HepG2 (cell line): ENCODE results near the gene FAAP100. TPM values are rescaled to one million over a fixed set of nuclear protein-coding genes. Genes with fewer than 3 reads are reported as not detected.
A peak's percentile ranks its signal among the peaks of the same experiment; 100 is the strongest.

Experiments
- CCAR2 ChIP-seq: fragments of 200-400 bp; formaldehyde crosslinking; optimal IDR thresholded peaks from 2 replicates; pipeline ENCODE3; 2018; ENCODE audit warnings: low read depth, mild to moderate bottlenecking, low read length, moderate library complexity
- CHCHD3 ChIP-seq: sonication (generic); formaldehyde crosslinking; IDR thresholded peaks from 2 replicates; pipeline ENCODE4 v1.8.0; 2022; ENCODE audit warnings: mild to moderate bottlenecking, missing genetic modification reagents, moderate library complexity
- CREBL2 ChIP-seq: sonication (generic); formaldehyde crosslinking; IDR thresholded peaks from 2 replicates; pipeline ENCODE4 v1.8.1; 2023; ENCODE audit warnings: missing genetic modification reagents, mild to moderate bottlenecking, borderline replicate concordance
- GTF3A ChIP-seq: sonication (generic); formaldehyde crosslinking; conservative IDR thresholded peaks from 2 replicates; pipeline ENCODE4 v1.4.0; 2020; ENCODE audit warnings: mild to moderate bottlenecking, missing genetic modification reagents
- HOXD1 ChIP-seq: sonication (generic); formaldehyde crosslinking; IDR thresholded peaks from 2 replicates; pipeline ENCODE4 v1.5.0; 2020; ENCODE audit warnings: missing genetic modification reagents
- JUN ChIP-seq: sonication (generic); formaldehyde crosslinking; IDR thresholded peaks from 2 replicates; pipeline ENCODE4 v1.4.0; 2020; ENCODE audit warnings: mild to moderate bottlenecking, missing genetic modification reagents
- KDM5B ChIP-seq: sonication (generic); formaldehyde crosslinking; IDR thresholded peaks from 2 replicates; pipeline ENCODE4 v1.4.0; 2020; ENCODE audit warnings: missing genetic modification reagents, mild to moderate bottlenecking, borderline replicate concordance
- MIXL1 ChIP-seq: IDR thresholded peaks from 2 replicates; pipeline ENCODE4 v1.6.1; 2016
- NR2F2 ChIP-seq: IDR thresholded peaks from 2 replicates; pipeline ENCODE4 v1.6.1; 2012; ENCODE audit warnings: low read depth, inconsistent platforms, borderline replicate concordance
- POLR2G ChIP-seq: fragments of 200-400 bp; formaldehyde crosslinking; IDR thresholded peaks from 2 replicates; pipeline ENCODE4 v1.6.1; 2018; ENCODE audit warnings: mild to moderate bottlenecking, low read depth, low read length, moderate library complexity
- RFX1 ChIP-seq: fragments of 450-650 bp; IDR thresholded peaks from 2 replicates; pipeline ENCODE4 v1.6.1; 2017
- SCMH1 ChIP-seq: sonication (generic); formaldehyde crosslinking; IDR thresholded peaks from 2 replicates; pipeline ENCODE4 v1.9.0; 2021; ENCODE audit warnings: missing genetic modification reagents, mild to moderate bottlenecking, borderline replicate concordance
- TARDBP ChIP-seq: sonication (generic); formaldehyde crosslinking; IDR thresholded peaks from 2 replicates; pipeline ENCODE4 v1.8.0; 2022; ENCODE audit warnings: mild to moderate bottlenecking, missing genetic modification reagents
- ZBTB49 ChIP-seq: sonication (generic); formaldehyde crosslinking; IDR thresholded peaks from 2 replicates; pipeline ENCODE4 v1.4.0; 2020; ENCODE audit warnings: missing genetic modification reagents, borderline replicate concordance
- ZC3H13 ChIP-seq: sonication (generic); formaldehyde crosslinking; IDR thresholded peaks from 2 replicates; pipeline ENCODE4 v1.8.1; 2023; ENCODE audit warnings: mild to moderate bottlenecking, missing genetic modification reagents, moderate library complexity
- ZNF121 ChIP-seq: sonication (generic); formaldehyde crosslinking; IDR thresholded peaks from 2 replicates; pipeline ENCODE4 v1.5.0; 2020; ENCODE audit warnings: mild to moderate bottlenecking, missing genetic modification reagents
- ZNF136 ChIP-seq: sonication (generic); formaldehyde crosslinking; IDR thresholded peaks from 2 replicates; pipeline ENCODE4 v1.8.1; 2022; ENCODE audit warnings: low read depth, mild to moderate bottlenecking, moderate library complexity, missing genetic modification reagents
- ZNF17 ChIP-seq: sonication (generic); formaldehyde crosslinking; IDR thresholded peaks from 2 replicates; pipeline ENCODE4 v1.5.0; 2020; ENCODE audit warnings: mild to moderate bottlenecking, missing genetic modification reagents
- ZNF263 ChIP-seq: sonication (generic); formaldehyde crosslinking; IDR thresholded peaks from 2 replicates; pipeline ENCODE4 v1.4.0; 2020; ENCODE audit warnings: missing genetic modification reagents
- ZNF282 ChIP-seq: fragments of 450-650 bp; IDR thresholded peaks from 2 replicates; pipeline ENCODE4 v1.6.1; 2018; ENCODE audit not compliant: partially characterized antibody
- ZNF44 ChIP-seq: sonication (generic); formaldehyde crosslinking; IDR thresholded peaks from 2 replicates; pipeline ENCODE4 v1.5.1; 2020; ENCODE audit warnings: mild to moderate bottlenecking, missing genetic modification reagents
- ZNF460 ChIP-seq: sonication (generic); formaldehyde crosslinking; IDR thresholded peaks from 2 replicates; pipeline ENCODE4 v1.5.1; 2020; ENCODE audit warnings: missing genetic modification reagents, mild to moderate bottlenecking, borderline replicate concordance
- ZNF746 ChIP-seq: sonication (generic); formaldehyde crosslinking; IDR thresholded peaks from 2 replicates; pipeline ENCODE4 v1.8.0; 2022; ENCODE audit warnings: mild to moderate bottlenecking, missing genetic modification reagents
- ZNF768 ChIP-seq: sonication (generic); formaldehyde crosslinking; IDR thresholded peaks from 2 replicates; pipeline ENCODE4 v1.4.0; 2020; ENCODE audit warnings: missing genetic modification reagents
- ZNF878 ChIP-seq: sonication (generic); formaldehyde crosslinking; IDR thresholded peaks from 2 replicates; pipeline ENCODE4 v1.8.1; 2023; ENCODE audit warnings: mild to moderate bottlenecking, missing genetic modification reagents, moderate library complexity
- polyA plus RNA-seq, 8 experiments: library from polyadenylated mRNA; depleted of rRNA in 3 of 8; stranded (reverse) in 7 of 8; unstranded in 1 of 8; fragments of >200 nt; fragmentation: Illumina TruSeq in 4 of 8; extraction: Trizol in 4 of 8; gene quantifications; 2 replicates each; pipeline versions ENCODE4 v1.2.1 to v1.2.3, GENCODE V29; 2011 to 2016; ENCODE audit warnings: low read depth in 4 of 8, missing spikeins in 1 of 8, mixed read lengths in 1 of 8; ENCODE audit not compliant: insufficient read depth in 1 of 8
- total RNA-seq, 5 experiments: library from RNA; depleted of rRNA; stranded (reverse); fragments of >200 nt; fragmentation: Illumina TruSeq; extraction: Trizol; gene quantifications; 2 replicates each; pipeline ENCODE4 v1.2.3, GENCODE V29; 2016; ENCODE audit warnings: low read depth in 1 of 5
- TF ChIP-seq, protein P1 (sequence below): sonication (generic); formaldehyde crosslinking; IDR thresholded peaks from 2 replicates; pipeline ENCODE4 v1.5.1; 2020; ENCODE audit warnings: missing genetic modification reagents, mild to moderate bottlenecking, borderline replicate concordance
- TF ChIP-seq, protein P2 (sequence below): IDR thresholded peaks from 2 replicates; pipeline ENCODE4 v1.6.1; 2012; ENCODE audit warnings: low read depth, low read length, improper control_type of control experiment

Gene FAAP100
- total and polyA plus RNA-seq, 2 of the 13 experiments (the other 11 are each of a cell fraction or from before 2014, with no cell fraction given): 7.6 to 20.8 TPM

DNA sequence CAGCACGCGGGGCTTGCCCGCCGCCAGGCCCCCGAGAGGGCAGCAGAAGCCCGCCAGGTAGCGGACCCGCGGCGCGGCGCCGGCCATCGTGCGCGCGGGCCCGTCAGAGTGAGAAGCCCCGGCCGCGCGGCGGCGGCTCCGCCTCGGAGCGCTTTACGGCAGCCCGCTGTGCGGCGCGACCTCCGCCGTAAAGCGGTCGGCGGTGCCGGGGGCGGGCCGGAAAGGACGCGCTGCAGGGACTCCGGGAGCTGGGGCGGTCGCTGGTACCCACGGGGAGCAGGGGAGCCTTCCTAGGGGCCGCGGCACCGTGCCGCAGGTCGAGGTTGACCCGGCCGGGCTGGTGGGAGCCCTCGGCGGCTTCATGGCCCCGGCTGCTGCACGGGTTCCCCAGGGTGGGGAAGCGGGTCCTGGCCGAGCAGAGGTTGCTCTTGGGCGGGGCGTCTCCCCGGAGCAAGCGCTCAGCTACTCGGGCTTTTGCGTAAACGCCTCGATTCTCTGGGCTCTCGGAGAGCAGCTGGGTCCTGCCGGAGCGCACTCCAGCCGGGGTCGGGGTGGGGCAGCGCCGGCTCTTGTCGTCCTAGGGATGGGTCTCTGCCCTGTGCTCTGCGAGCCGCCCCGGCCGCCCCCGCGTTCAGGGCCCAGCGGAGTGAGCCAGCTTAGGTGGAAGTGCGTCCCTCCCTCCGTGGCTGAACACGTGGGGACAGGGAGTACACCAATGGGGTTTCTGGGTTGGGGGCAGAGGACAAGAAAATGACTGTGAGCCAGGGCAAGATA, at the start of gene FAAP100 (continued):
- TF ChIP-seq ZNF121 (CRISPR knock-in tag) (peak; percentile 8; the same call in 1 of the 2 replicates), ZNF44 (CRISPR knock-in tag) (no peak; the same call in 1 of the 2 replicates), CREBL2 (CRISPR knock-in tag) (no peak), ZNF746 (CRISPR knock-in tag) (no peak; the same call in none of the 2 replicates), ZBTB49 (CRISPR knock-in tag) (no peak; the same call in 1 of the 2 replicates), CHCHD3 (no peak), ZNF136 (CRISPR knock-in tag) (0 out of 2 replicates have a peak, but pooled peaks have one; percentile 42), GTF3A (CRISPR knock-in tag) (no peak), JUN (no peak), ZNF282 (no peak), RFX1 (no peak), HOXD1 (CRISPR knock-in tag) (peak; percentile 32; the same call in 1 of the 2 replicates), NR2F2 (peak; percentile 37; the same call in 1 of the 2 replicates), TARDBP (CRISPR knock-in tag) (peak; percentile 57; the same call in 1 of the 2 replicates), MIXL1 (CRISPR knock-in tag) (no peak), POLR2G (peak; percentile 78), KDM5B (CRISPR knock-in tag) (no peak; the same call in 1 of the 2 replicates), ZC3H13 (CRISPR knock-in tag) (0 out of 2 replicates have a peak, but pooled peaks have one; percentile 49), SCMH1 (no peak), CCAR2 (no peak), ZNF17 (CRISPR knock-in tag) (no peak), ZNF768 (CRISPR knock-in tag) (peak; percentile 46; the same call in 1 of the 2 replicates), ZNF460 (CRISPR knock-in tag) (no peak), ZNF263 (no peak), ZNF878 (CRISPR knock-in tag) (0 out of 2 replicates have a peak, but pooled peaks have one; percentile 45)
- TF ChIP-seq, protein P1, sequence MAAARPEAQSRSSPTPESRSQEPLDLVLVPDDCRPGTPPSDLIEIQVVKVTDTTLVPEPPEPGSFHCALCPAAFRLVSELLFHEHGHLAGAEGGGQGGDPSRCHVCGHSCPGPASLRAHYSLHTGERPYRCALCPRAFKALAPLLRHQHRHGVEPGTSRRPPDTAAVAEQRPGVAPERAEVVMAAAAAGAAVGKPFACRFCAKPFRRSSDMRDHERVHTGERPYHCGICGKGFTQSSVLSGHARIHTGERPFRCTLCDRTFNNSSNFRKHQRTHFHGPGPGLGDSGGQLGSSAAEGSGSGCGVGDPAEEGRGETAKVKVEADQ (CRISPR knock-in tag): peak; percentile 64; the same call in 1 of the 2 replicates
- TF ChIP-seq, protein P2, sequence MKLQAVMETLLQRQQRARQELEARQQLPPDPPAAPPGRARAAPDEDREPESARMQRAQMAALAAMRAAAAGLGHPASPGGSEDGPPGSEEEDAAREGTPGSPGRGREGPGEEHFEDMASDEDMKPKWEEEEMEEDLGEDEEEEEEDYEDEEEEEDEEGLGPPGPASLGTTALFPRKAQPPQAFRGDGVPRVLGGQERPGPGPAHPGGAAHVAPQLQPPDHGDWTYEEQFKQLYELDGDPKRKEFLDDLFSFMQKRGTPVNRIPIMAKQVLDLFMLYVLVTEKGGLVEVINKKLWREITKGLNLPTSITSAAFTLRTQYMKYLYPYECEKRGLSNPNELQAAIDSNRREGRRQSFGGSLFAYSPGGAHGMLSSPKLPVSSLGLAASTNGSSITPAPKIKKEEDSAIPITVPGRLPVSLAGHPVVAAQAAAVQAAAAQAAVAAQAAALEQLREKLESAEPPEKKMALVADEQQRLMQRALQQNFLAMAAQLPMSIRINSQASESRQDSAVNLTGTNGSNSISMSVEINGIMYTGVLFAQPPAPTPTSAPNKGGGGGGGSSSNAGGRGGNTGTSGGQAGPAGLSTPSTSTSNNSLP: no peak
